HT1080 (cell line): ENCODE results near the gene OR6C75. TPM values are rescaled to one million over a fixed set of nuclear protein-coding genes. Genes with fewer than 3 reads are reported as not detected.

Experiments
- total RNA-seq: library from RNA; depleted of rRNA; stranded (reverse); fragments of >200 nt; shearing (Covaris generic); gene quantifications from 2 replicates; pipeline ENCODE4 v1.2.3, GENCODE V29; 2014; rRNA removed

Gene OR6C75
- total RNA-seq, 1 experiment from 2014 or later, result not detected

Other genes starting within 250 kb of the OR6C75 start
- gene OR9K2, start 236.6 kb upstream of the OR6C75 start, total RNA-seq, result not detected in 2 replicates
- gene OR10A7, start 141.9 kb upstream of the OR6C75 start, total RNA-seq, result not detected in 2 replicates
- not detected in 2 replicates for gene OR6C74, start 118.4 kb upstream of the OR6C75 start, total RNA-seq
- gene OR6C6, start 66.4 kb upstream of the OR6C75 start, total RNA-seq, result not detected in 2 replicates
- gene OR6C1, start 48.6 kb upstream of the OR6C75 start, total RNA-seq, result not detected in 2 replicates
- not detected in 2 replicates for gene OR6C3, start 32.2 kb upstream of the OR6C75 start, total RNA-seq
- gene OR6C65, start 37.6 kb downstream of the OR6C75 start, total RNA-seq, result not detected in 2 replicates
- not detected in 2 replicates for gene OR6C76, start 63.3 kb downstream of the OR6C75 start, total RNA-seq
- gene OR6C2, start 81.1 kb downstream of the OR6C75 start, total RNA-seq, result not detected in 2 replicates
- not detected in 2 replicates for gene OR6C70, start 107.2 kb downstream of the OR6C75 start, total RNA-seq
- gene OR6C68, start 129.4 kb downstream of the OR6C75 start, total RNA-seq, result not detected in 2 replicates
- gene OR6C4, start 186.6 kb downstream of the OR6C75 start, total RNA-seq, result not detected in 2 replicates
- gene OR2AP1, start 209.5 kb downstream of the OR6C75 start, total RNA-seq, result not detected in 2 replicates